Measurements from ENCODE around the gene ARPC5L. TPM values are rescaled to one million over a fixed set of nuclear protein-coding genes. Genes with fewer than 3 reads are reported as not detected.

The ARPC5L gene
- total RNA-seq, 1 experiment from 2014 or later: 59.7 TPM

GRCh38 chr9:124878021-124878420 is 16.1 kb downstream of the ARPC5L start:
- no peak overlapping the region for H3K4me3 ChIP-seq
- no peaks in the 10 kb centered on the region for H3K27me3 ChIP-seq
- no peak for DNase-seq
- no peaks in the 10 kb centered on the region for H3K9me3 ChIP-seq
- peaks cover 66% of the 10 kb centered on the region for H3K36me3 ChIP-seq

DNA sequence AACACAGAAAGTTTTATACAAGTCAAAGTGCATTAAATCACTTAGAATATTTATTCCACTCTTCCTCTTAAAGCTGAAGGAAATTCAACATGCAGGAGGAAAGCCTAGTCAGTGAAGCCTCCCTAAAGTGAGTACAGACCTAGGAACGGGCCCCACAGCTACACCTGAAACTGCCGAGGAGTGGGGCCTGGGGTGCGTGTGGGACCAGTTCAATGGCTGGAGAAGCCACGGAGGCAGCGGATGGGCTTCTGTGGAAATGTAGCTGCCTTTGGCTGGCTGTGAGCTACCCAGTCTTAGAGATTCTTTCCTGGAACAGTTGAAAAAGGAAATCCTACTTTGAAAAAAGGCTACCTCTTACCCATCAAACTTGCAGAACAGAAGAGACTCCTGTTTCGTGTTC is 16.6 kb downstream of the ARPC5L start:
- Histone ChIP-seq H3K27me3 (no peaks in the 10 kb centered on the region), H3K9me3 (no peaks in the 10 kb centered on the region), H3K36me3 (peaks cover 61% of the 10 kb centered on the region), H3K4me3 (no peak overlapping the region)
- DNase-seq: no peak

DNA sequence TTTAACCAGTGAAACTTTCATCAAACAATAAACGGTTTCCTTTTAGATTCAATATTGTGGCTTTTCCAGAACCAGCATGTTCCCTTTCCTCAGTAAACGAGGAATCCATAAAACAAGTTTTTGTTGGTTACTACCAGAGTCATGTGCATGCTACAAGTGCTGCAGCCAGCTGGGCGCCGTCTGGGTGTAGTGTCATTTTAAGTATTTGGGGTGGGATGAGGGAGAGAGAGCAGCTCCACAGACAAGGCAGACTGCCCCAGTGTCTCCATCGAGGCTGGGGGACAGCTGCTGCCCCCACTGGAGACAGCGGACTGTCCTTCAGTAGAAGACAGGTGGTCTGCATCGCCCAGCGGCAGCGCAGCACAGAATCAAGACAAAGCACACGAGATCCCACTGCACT is 17.3 kb downstream of the ARPC5L start:
- Histone ChIP-seq H3K4me3 (no peak overlapping the region), H3K27me3 (no peaks in the 10 kb centered on the region), H3K9me3 (no peaks in the 10 kb centered on the region), H3K36me3 (peaks cover 53% of the 10 kb centered on the region)
- no peak for DNase-seq

DNA sequence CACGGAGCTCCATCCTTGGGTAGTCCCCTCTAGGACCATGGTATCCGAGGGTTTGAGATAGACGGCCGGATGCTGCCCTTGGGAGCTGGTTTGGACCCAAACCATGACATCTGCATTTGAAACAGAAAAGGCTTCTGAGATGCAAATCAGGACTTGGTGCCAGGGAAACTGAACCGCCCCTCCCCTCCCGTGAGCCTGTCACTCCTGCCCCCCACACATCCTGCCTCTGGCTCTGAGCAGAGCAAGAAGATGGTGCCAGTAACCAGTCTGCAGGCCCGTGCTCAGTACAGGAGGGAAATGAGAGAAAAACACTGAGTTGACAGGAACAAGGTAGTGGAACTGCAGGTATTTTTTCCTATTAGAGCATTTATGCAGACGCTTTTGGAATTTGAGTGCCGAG is 18.6 kb downstream of the ARPC5L start:
- no peak for DNase-seq
- no peak overlapping the region for H3K4me3 ChIP-seq
- H3K36me3 ChIP-seq: peaks cover 51% of the 10 kb centered on the region
- no peaks in the 10 kb centered on the region for H3K9me3 ChIP-seq
- H3K27me3 ChIP-seq: no peaks in the 10 kb centered on the region

GRCh38 chr9:124881138-124881743 is 19.3 kb downstream of the ARPC5L start:
- no peaks in the 10 kb centered on the region for H3K27me3 ChIP-seq
- H3K36me3 ChIP-seq: peaks cover 45% of the 10 kb centered on the region
- DNase-seq: no peak
- H3K9me3 ChIP-seq: no peaks in the 10 kb centered on the region
- H3K4me3 ChIP-seq: no peak overlapping the region

DNA sequence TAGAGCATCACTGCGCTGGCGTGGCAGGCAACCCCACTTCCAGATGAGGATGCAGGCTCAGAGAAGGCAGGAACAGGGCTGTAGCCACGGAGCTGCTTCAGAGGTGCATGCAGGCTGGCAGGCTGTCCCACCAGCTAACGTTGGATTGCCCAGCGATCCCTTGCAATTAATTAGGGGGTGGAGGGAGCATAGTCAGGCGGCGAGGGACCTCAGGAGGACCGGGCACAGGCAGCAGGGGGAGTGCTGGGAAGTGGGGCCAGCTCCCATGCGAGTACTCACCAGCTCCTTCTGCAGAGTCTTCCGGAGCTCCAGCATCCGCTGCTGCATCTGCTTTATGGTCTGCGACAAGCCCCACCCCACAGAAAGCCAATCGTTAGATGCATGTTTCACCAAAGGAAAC is 20.3 kb downstream of the ARPC5L start:
- no peak for DNase-seq
- H3K4me3 ChIP-seq: no peak overlapping the region
- H3K27me3 ChIP-seq: no peaks in the 10 kb centered on the region
- peaks cover 36% of the 10 kb centered on the region for H3K36me3 ChIP-seq
- no peaks in the 10 kb centered on the region for H3K9me3 ChIP-seq

DNA sequence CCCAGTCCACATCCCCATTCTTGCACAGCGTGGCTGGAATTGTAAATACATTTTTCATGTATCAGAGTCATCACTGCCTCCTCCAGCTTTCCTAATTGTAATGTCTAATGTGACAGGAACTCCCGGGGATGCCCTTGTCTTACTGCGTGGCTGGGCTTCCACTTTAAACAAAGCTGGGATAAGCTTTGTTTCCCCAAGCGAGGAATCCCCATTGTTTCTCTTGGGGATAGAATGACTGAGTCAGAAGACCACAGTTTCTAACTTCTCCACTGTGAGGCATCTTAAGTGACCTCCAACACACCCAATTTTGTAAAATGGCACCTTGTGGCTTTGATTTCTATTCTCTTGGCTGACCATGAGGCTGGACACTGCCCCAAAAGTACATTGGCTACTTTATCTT is 22.4 kb downstream of the ARPC5L start:
- peaks cover 24% of the 10 kb centered on the region for H3K36me3 ChIP-seq
- H3K4me3 ChIP-seq: no peak overlapping the region
- H3K27me3 ChIP-seq: no peaks in the 10 kb centered on the region
- no peaks in the 10 kb centered on the region for H3K9me3 ChIP-seq
- DNase-seq: no peak

- Histone ChIP-seq H3K4me3 (no peak overlapping the region), H3K9me3 (no peaks in the 10 kb centered on the region), H3K27me3 (no peaks in the 10 kb centered on the region), H3K36me3 (peaks cover 19% of the 10 kb centered on the region)
- DNase-seq: no peak
Measured at GRCh38 chr9:124885551-124885950, 23.6 kb downstream of the ARPC5L start.

- Histone ChIP-seq H3K4me3 (no peak overlapping the region), H3K27me3 (no peaks in the 10 kb centered on the region), H3K9me3 (no peaks in the 10 kb centered on the region), H3K36me3 (peaks cover 19% of the 10 kb centered on the region)
- no peak for DNase-seq
Measured at GRCh38 chr9:124886461-124886860, 24.5 kb downstream of the ARPC5L start.

DNA sequence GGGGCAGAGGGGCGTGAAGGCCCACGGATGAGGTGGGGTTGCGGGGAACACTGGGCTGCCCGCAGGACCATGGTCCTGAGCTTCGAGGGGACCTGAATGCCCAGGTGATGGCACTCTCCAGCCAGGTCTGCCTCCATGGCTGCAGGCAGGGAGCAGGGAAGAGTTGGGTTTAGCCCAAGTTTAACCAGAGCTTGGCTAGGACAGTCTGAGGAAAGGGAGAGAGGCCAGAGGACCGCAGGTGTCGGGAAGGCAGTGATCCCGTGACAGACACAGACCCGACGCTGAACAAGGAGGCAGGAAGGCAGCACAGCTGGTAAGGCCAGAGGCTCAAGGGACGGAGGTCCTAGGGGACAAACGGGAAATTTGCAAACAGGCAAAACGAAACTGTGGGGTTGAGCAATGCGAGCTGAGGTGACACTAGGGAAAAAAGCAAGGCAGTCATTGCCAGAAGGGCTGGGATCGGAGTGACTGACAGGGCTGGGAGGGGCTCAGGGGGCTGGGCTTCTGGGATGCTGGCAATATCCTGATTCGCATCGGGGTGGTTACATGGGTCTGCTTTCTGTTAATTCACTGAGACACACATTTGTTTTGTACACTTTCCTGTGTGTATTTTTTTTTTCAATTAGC is 25.0 kb downstream of the ARPC5L start:
- Histone ChIP-seq H3K36me3 (peaks cover 19% of the 10 kb centered on the region), H3K9me3 (no peaks in the 10 kb centered on the region), H3K27me3 (no peaks in the 10 kb centered on the region)

GRCh38 chr9:124887832-124888231 is 25.9 kb downstream of the ARPC5L start:
- H3K4me3 ChIP-seq: no peak overlapping the region
- no peaks in the 10 kb centered on the region for H3K27me3 ChIP-seq
- H3K36me3 ChIP-seq: peaks cover 17% of the 10 kb centered on the region
- no peak for DNase-seq
- no peaks in the 10 kb centered on the region for H3K9me3 ChIP-seq

More for the DNA sequence above, 25.0 kb downstream of the ARPC5L start:
- no peak overlapping the region for H3K4me3 ChIP-seq
- no peak for DNase-seq

DNA sequence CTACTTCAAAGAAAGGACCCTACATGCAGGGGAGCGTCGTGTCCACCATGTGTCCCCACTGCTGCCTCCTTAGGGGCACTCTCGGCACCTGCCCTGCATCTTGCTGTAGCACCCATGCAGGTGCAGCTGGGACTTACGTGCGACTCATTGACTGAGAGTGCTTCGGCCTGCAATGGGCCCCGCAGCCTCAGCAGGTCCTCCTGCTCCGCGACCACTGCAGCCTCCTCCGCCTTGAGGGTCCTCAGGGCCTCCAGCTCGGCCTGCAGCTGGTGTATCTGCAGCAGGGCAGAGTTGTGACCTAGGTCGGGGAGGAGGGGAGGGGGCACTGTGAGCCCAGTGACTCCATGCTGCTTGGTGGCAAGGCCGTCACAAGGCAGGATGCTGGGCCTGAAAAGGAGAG is 27.1 kb downstream of the ARPC5L start:
- Histone ChIP-seq H3K9me3 (no peaks in the 10 kb centered on the region), H3K27me3 (no peaks in the 10 kb centered on the region), H3K4me3 (no peak overlapping the region), H3K36me3 (peaks cover 22% of the 10 kb centered on the region)
- no peak for DNase-seq

GRCh38 chr9:124890179-124890578 is 28.2 kb downstream of the ARPC5L start:
- Histone ChIP-seq H3K4me3 (no peak overlapping the region), H3K27me3 (no peaks in the 10 kb centered on the region), H3K36me3 (peaks cover 18% of the 10 kb centered on the region), H3K9me3 (no peaks in the 10 kb centered on the region)
- no peak for DNase-seq

DNA sequence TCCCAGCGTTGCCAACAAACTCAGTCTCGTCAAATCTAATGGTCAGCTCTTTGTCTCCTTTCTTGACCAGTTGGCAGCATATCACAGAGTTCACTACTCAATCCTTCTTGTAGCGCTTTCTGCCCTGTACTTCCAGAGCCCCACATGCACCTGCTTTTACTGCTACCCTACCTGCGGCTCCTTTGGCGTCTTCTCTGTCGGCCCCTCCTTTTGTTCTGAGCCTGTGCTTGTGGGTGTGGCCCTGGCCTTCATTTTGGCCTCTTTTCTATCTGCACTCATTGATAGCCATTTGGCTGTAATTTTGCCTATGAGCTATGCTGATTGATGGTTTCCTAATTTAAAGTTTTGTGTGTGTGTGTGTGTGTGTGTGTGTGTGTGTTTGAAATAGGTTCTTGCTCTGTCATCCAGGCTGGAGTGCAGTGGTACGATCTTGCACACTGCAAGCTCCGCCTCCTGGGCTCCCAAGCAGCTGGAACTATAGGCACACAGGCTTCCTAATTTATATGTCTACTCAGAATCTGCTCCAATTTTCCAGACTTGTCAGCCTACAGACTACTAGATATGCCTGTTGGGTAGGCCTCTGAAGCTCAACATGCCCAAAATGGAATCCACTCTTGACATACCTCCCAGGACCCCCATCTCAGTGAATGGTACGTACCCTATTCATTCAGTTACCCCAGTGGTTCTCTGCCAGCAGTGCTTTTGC is 32.3 kb downstream of the ARPC5L start:
- Histone ChIP-seq H3K4me3 (no peak overlapping the region), H3K27me3 (no peaks in the 10 kb centered on the region), H3K36me3 (peaks cover 23% of the 10 kb centered on the region), H3K9me3 (no peaks in the 10 kb centered on the region)
- no peak for DNase-seq

DNA sequence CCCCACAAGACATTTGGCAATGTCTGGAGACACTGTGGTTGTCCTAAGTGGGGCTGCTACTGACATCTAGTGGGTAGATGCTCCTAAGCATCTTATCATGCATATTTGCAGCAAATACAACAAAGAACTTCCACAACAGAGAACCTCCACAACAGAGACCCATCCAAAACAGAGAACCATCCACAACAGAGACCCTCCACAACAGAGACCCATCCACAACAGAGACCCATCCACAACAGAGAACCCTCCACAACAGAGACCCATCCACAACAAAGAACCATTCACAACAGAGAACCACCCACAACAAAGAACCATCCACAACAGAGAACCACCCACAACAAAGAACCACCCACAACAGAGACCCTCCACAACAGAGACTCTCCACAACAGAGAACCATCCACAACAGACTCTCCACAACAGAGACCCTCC is 32.8 kb downstream of the ARPC5L start:
- DNase-seq: no peak
- Histone ChIP-seq H3K9me3 (no peaks in the 10 kb centered on the region), H3K36me3 (peaks cover 25% of the 10 kb centered on the region), H3K27me3 (no peaks in the 10 kb centered on the region), H3K4me3 (no peak overlapping the region)

GRCh38 chr9:124897570-124898460 is 35.9 kb downstream of the ARPC5L start:
- Histone ChIP-seq H3K9me3 (no peaks in the 10 kb centered on the region), H3K4me3 (no peak overlapping the region), H3K36me3 (peaks cover 30% of the 10 kb centered on the region), H3K27me3 (no peaks in the 10 kb centered on the region)
- no peak for DNase-seq

- peaks cover 25% of the 10 kb centered on the region for H3K36me3 ChIP-seq
- H3K27me3 ChIP-seq: no peaks in the 10 kb centered on the region
- H3K9me3 ChIP-seq: no peaks in the 10 kb centered on the region
- no peak for DNase-seq
- H3K4me3 ChIP-seq: no peak overlapping the region
Measured at GRCh38 chr9:124899845-124900244, 37.9 kb downstream of the ARPC5L start.

Data from MG63 (cell line).